Measurements from ENCODE around the gene CPD.

DNA sequence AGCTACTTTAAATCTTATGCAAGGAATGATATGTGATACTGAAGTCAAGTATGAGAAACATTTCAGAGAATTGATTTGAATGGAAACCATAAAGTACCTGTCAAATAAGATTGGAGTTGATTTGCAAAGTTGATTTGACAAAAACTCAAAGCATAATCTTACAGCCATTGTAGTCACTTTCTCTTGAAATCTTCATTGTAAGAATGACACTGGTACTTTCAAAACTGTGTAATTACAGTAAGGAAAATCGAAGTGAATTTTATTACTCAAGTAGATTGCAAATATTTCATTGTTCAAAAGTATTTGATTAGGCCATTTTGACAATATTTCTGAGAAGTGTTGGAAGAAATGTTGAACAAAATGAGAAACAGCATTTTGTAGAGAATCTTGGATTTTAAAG is 3.6 kb downstream of the CPD start:
- no peak for TF ChIP-seq POLR2AphosphoS5 (IDR thresholded peaks at IDR 0.05; ENCODE audit: low read depth, low read length)
- TF ChIP-seq POU2F2 (IDR thresholded peaks at IDR 0.05; ENCODE audit: low read depth, low read length): no peak
- TF ChIP-seq PAX5 (IDR thresholded peaks at IDR 0.05; ENCODE audit: insufficient read depth, low read length, severe bottlenecking): no peak
